NAMALWA (cell line): ENCODE data around the gene INHBA.
A peak's percentile ranks its signal among the peaks of the same experiment; 100 is the strongest.

Experiments used
- DNase-seq: peaks from one replicate; pipeline ENCODE4 v3.0.0-alpha.2; 2015; ENCODE audit warnings: low spot score

Gene INHBA

GRCh38 chr7:41711283-41712064, 8.6 kb upstream of the INHBA start:
- DNase-seq = peak; percentile 46

- DNase-seq = no peak
These were observed 7.9 kb upstream of the INHBA start for GRCh38 chr7:41710838-41711237.

- DNase-seq = no peak
These were observed 6.7 kb upstream of the INHBA start for GRCh38 chr7:41709621-41710020.

GRCh38 chr7:41708581-41709358, 5.9 kb upstream of the INHBA start:
- no peak for DNase-seq

- no peak for DNase-seq
These were observed 3.5 kb upstream of the INHBA start for GRCh38 chr7:41706228-41706930.

GRCh38 chr7:41705109-41705901, 2.4 kb upstream of the INHBA start:
- peak; percentile 86 for DNase-seq

- DNase-seq = no peak
These were observed 1.6 kb downstream of the INHBA start for GRCh38 chr7:41701068-41701941.

- no peak for DNase-seq
These were observed 2.8 kb downstream of the INHBA start for GRCh38 chr7:41700044-41700471.

GRCh38 chr7:41699516-41699915, 3.4 kb downstream of the INHBA start:
- DNase-seq = no peak

GRCh38 chr7:41698726-41699125, 4.2 kb downstream of the INHBA start:
- no peak for DNase-seq

- no peak for DNase-seq
These were observed 4.8 kb downstream of the INHBA start for GRCh38 chr7:41698114-41698513.

GRCh38 chr7:41696323-41696916, 6.5 kb downstream of the INHBA start:
- DNase-seq = peak; percentile 71

- no peak for DNase-seq
These were observed 7.1 kb downstream of the INHBA start for GRCh38 chr7:41695661-41696322.

- DNase-seq = no peak
These were observed 8.4 kb downstream of the INHBA start for GRCh38 chr7:41694495-41694894.

GRCh38 chr7:41693150-41693997, 9.5 kb downstream of the INHBA start:
- DNase-seq = peak; percentile 15

- no peak for DNase-seq
These were observed 10.6 kb downstream of the INHBA start for GRCh38 chr7:41692251-41692650.

GRCh38 chr7:41691286-41692190, 11.4 kb downstream of the INHBA start:
- no peak for DNase-seq

GRCh38 chr7:41689815-41690214, 13.1 kb downstream of the INHBA start:
- DNase-seq = no peak
